Nephron (organoid): ENCODE results near the gene FPR2.

ENCODE experiments used
- H3K27ac Mint-ChIP-seq, 3 experiments: 2 replicates each; pipeline ENCODE4 v1.8.0; 2020; ENCODE audit warnings: mixed read lengths in 3 of 3, mild to moderate bottlenecking in 2 of 3, moderate library complexity in 1 of 3
- H3K27me3 Mint-ChIP-seq: 2 replicates; pipeline ENCODE4 v1.8.0; 2021; ENCODE audit warnings: low read depth, mild to moderate bottlenecking, moderate library complexity, mixed read lengths
- H3K36me3 Mint-ChIP-seq: 2 replicates; pipeline ENCODE4 v1.8.0; 2020; ENCODE audit warnings: low read depth, mixed read lengths
- H3K4me1 Mint-ChIP-seq: 2 replicates; pipeline ENCODE4 v1.8.0; 2020; ENCODE audit warnings: mixed read lengths
- H3K4me3 Mint-ChIP-seq, 3 experiments: 2 replicates each; pipeline ENCODE4 v1.8.0; 2020; ENCODE audit warnings: mild to moderate bottlenecking in 3 of 3, mixed read lengths in 3 of 3, moderate library complexity in 2 of 3
- H3K9me3 Mint-ChIP-seq: 2 replicates; pipeline ENCODE4 v1.8.0; 2020; ENCODE audit warnings: mixed read lengths
- CTCF ChIP-seq, 3 experiments: fragments of 200-600 bp; sonication (generic); IDR thresholded peaks; one replicate each; pipeline ENCODE4 v1.5.0; 2021; ENCODE audit warnings: antibody characterized with exemption in 3 of 3; ENCODE audit not compliant: unreplicated experiment in 3 of 3

Gene FPR2

GRCh38 chr19:51754770-51755169 is 6.2 kb upstream of the FPR2 start:
- Mint-ChIP-seq H3K36me3 (no peaks in the 10 kb centered on the region), H3K27me3 (peaks cover 5% of the 10 kb centered on the region), H3K9me3 (peaks cover 13% of the 10 kb centered on the region), H3K27ac (no peak overlapping the region), H3K4me1 (no peaks in the 10 kb centered on the region), H3K4me3 (no peak overlapping the region)
- TF ChIP-seq CTCF (IDR thresholded peaks at IDR 0.05; ENCODE audit: unreplicated experiment in 3 of 3), result no peak

GRCh38 chr19:51755571-51755970 is 5.4 kb upstream of the FPR2 start:
- peaks cover 14% of the 10 kb centered on the region for H3K9me3 Mint-ChIP-seq
- no peaks in the 10 kb centered on the region for H3K4me1 Mint-ChIP-seq
- H3K27ac Mint-ChIP-seq, result no peak overlapping the region
- no peak for TF ChIP-seq CTCF (IDR thresholded peaks at IDR 0.05; ENCODE audit: unreplicated experiment in 3 of 3)
- no peaks in the 10 kb centered on the region for H3K36me3 Mint-ChIP-seq
- H3K4me3 Mint-ChIP-seq, result no peak overlapping the region
- peaks cover 5% of the 10 kb centered on the region for H3K27me3 Mint-ChIP-seq

GRCh38 chr19:51761696-51762095 is 716 bp downstream of the FPR2 start:
- no peak for TF ChIP-seq CTCF (IDR thresholded peaks at IDR 0.05; ENCODE audit: unreplicated experiment in 3 of 3)
- Mint-ChIP-seq H3K9me3 (peaks cover 8% of the 10 kb centered on the region), H3K36me3 (no peaks in the 10 kb centered on the region), H3K27me3 (peaks cover 17% of the 10 kb centered on the region), H3K4me3 (no peak overlapping the region), H3K4me1 (no peaks in the 10 kb centered on the region), H3K27ac (no peak overlapping the region)

- Mint-ChIP-seq H3K36me3 (no peaks in the 10 kb centered on the region), H3K9me3 (peaks cover 4% of the 10 kb centered on the region), H3K4me3 (no peak overlapping the region), H3K4me1 (no peaks in the 10 kb centered on the region), H3K27me3 (peaks cover 17% of the 10 kb centered on the region), H3K27ac (no peak overlapping the region)
- TF ChIP-seq CTCF (IDR thresholded peaks at IDR 0.05; ENCODE audit: unreplicated experiment in 3 of 3), result no peak
Measured at GRCh38 chr19:51765086-51765485, 4.1 kb downstream of the FPR2 start.

- Mint-ChIP-seq H3K9me3 (peaks cover 4% of the 10 kb centered on the region), H3K4me3 (no peak overlapping the region), H3K27me3 (peaks cover 17% of the 10 kb centered on the region), H3K36me3 (no peaks in the 10 kb centered on the region), H3K4me1 (no peaks in the 10 kb centered on the region), H3K27ac (no peak overlapping the region)
- no peak for TF ChIP-seq CTCF (IDR thresholded peaks at IDR 0.05; ENCODE audit: unreplicated experiment in 3 of 3)
Measured at GRCh38 chr19:51766461-51766860, 5.5 kb downstream of the FPR2 start.

- peaks cover 11% of the 10 kb centered on the region for H3K27me3 Mint-ChIP-seq
- no peaks in the 10 kb centered on the region for H3K4me1 Mint-ChIP-seq
- H3K4me3 Mint-ChIP-seq, result no peak overlapping the region
- H3K36me3 Mint-ChIP-seq, result no peaks in the 10 kb centered on the region
- H3K27ac Mint-ChIP-seq, result no peak overlapping the region
- TF ChIP-seq CTCF (IDR thresholded peaks at IDR 0.05; ENCODE audit: unreplicated experiment in 3 of 3), result no peak
- H3K9me3 Mint-ChIP-seq, result no peaks in the 10 kb centered on the region
Measured at GRCh38 chr19:51771376-51772130, 10.6 kb downstream of the FPR2 start.
